DLD1 (cell line): ENCODE data around the gene HAAO.

Source experiments
- in situ Hi-C: cut with HindIII; loops from 2 replicates; pipeline ENCODE4 v1.10.0; 2017; ENCODE audit warnings: low sequenced_read_pairs

The HAAO gene

DNA sequence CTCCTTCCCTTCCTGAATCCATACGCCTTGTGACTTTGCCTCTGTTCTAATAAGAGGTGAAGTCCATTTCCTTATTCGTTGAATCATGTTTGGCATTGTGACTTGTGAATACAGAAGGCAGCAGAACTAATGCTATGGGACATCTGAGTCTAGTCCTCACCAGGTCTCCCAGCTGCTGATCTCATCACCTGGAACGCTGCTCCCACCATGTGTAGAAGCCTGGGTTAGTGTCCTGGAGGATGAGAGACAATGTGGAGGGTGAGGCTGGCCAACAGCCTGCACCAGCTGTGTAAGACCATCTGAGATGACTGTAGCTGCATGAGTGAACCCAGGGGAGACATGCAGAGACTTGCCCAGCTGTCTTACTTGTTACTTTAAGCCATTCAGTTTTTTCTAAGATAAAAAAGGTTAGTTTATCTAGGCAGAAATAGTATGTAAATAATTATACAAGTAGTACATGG lies 3.5 kb upstream of the HAAO start:
- in situ Hi-C loops, result no loop called here

GRCh38 chr2:42795275-42795674 lies 2.9 kb upstream of the HAAO start:
- in situ Hi-C loops, result no loop called here

GRCh38 chr2:42794271-42795046 lies 2.1 kb upstream of the HAAO start:
- in situ Hi-C loops, result no loop called here

GRCh38 chr2:42793334-42794270 lies 1.2 kb upstream of the HAAO start:
- in situ Hi-C loops, result no loop called here

DNA sequence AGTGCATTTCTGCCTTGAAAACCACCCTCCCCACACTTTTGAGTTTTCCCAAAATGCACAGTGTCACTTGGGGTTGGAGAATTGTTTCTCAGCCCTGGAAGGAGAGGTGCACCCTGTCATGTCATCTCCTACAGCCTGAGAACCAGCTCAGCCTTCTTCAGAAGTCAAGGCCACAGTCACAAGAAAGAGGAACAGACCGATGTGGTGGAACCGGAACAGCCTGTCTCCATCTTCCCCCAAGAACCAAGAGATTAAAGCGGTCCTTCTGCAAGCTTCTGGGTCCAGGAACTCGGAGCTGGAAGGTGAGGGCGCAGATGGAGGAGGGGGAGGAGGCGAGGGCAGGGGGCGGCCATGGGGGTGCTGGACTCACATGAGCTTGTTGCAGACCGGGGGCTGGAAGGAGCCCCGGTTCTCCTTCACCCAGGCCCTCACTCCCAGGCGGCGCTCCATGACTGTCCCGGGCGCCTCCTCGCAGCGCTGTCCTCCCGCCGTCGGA lies 248 bp downstream of the HAAO start:
- in situ Hi-C loops, result no loop called here

GRCh38 chr2:42791606-42792005 lies 777 bp downstream of the HAAO start:
- in situ Hi-C loops, result no loop called here

- in situ Hi-C loops, result no loop called here
Observed at GRCh38 chr2:42789751-42790150, 2.6 kb downstream of the HAAO start.

GRCh38 chr2:42788882-42789281 lies 3.5 kb downstream of the HAAO start:
- in situ Hi-C loops, result no loop called here

DNA sequence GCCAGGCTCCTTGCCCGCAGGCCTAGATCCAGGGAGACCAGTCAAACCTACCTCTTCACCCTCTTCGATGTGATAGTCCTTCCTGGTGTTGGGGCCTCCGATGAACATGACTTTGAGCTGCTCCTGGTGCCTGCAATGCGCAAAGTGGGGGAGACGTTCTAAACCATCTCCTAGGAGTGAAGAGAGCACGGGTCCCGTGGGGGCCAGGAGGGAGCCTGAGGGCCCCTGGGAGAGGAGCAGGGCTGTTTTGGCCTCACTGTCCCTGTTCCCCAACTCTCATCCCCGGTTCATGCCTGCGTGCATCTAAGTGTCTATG lies 3.9 kb downstream of the HAAO start:
- in situ Hi-C loops, result no loop called here

DNA sequence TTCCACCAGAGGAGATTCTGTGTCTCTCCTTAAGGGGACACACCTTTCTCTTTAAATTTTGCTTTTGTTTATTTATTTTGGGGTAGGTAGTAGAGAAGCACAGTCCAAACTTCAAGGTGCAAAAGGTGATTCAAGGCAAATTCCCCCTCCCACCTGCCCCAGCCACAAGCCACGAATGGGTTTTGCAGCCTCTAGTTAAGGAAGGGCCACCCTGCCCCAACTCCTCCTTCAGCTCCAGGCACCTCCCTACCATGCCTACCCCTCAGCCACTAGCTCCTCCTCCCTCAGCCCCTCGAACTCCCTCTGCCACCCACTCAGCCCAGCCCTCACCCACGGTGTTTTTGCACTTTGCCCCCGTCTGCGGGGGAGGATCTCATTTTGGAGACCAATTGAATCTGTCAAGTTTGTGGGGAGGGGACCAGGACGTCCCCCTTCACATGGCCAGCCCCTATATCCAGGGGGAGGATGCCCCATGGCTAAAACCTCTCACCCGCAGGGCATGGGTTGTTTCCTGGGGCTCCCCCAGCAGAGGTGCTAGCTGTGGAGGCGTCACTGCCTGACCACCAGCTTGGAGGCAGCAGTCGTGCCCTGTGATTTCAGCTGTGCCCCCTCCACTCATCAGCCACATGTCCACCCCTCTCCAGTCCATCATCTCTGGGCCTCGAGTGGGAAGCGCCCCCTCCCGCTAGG lies 4.5 kb downstream of the HAAO start:
- in situ Hi-C loops, result no loop called here

- in situ Hi-C loops, result no loop called here
Observed at GRCh38 chr2:42787424-42787787, 5.0 kb downstream of the HAAO start.

DNA sequence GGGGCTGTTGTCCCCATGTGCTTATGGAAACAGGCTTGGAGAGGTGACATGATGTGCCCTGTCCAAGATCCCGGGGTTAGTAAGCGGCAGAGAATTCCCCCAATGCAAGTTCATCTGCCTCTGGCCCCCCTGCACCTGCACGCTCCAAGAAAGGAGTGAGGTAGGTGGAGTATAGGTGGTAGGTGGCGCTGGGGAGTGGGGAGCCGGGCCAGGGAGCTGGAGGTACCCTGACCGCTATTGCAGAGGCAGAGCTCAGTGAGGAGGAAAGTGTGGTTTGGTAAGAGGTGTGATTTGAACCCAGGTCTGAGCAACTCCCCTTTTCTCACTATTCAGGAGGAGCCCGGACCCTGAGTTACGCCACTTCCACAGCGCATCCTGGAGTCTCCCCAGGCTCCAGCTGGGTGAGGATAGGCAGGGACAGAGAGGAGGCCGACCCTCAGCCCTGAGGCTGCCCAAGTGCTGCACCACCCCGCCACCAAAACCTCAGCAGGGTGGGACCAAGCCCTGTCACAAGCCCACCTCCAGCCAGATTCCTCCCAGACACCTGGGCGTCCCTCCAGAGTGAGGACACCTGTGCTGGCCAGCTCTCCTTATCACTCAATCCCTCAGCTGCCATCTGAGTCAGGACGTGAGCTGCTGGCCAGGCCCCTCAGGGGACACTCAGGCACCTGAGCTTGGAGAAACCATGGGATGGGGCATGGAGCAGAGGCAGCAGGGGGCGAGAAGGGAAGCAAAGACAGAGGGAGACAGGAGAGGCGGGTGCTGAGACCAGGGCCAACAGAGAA lies 5.6 kb downstream of the HAAO start:
- in situ Hi-C loops, result no loop called here

GRCh38 chr2:42784204-42784880 lies 8.0 kb downstream of the HAAO start:
- in situ Hi-C loops, result no loop called here

DNA sequence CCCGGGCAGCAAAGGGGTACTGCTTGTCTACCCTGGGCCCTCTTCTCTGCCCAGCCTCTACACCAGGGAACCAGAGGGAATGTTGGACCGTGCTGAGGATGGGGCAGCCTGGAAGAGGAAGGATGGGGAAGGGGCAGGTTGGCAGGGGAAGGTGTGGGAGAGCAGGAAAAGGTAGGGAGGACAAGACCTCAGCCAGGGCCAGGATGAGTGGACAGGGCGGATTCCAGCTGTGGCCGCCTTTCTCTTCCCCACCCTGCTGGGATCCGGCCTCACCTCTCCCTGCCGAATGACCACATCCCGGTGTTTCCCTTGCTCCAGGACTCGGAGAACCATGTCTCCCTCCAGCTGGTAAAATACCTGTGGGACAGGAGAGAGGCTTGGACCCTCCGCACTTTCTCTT lies 8.9 kb downstream of the HAAO start:
- in situ Hi-C loops, result no loop called here

DNA sequence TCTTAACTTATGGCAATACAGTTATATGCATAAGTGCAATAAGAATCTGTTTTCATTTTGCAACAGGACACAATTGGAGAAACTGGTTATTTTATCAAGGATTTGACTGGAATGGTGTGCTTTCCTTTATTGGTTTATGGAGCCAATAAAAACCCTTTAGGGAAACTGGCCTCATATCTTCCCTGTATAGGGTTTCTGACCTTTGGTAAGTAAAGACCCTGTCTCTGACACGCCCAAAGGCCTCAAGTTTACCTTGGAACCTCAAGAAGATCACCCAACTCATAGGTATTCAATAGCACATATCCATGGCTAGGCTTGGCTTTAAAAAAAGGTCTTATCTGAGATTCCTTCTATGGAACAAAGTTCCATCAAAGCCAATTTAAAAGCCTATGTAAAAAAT lies 11.2 kb downstream of the HAAO start:
- in situ Hi-C loops, result no loop called here

DNA sequence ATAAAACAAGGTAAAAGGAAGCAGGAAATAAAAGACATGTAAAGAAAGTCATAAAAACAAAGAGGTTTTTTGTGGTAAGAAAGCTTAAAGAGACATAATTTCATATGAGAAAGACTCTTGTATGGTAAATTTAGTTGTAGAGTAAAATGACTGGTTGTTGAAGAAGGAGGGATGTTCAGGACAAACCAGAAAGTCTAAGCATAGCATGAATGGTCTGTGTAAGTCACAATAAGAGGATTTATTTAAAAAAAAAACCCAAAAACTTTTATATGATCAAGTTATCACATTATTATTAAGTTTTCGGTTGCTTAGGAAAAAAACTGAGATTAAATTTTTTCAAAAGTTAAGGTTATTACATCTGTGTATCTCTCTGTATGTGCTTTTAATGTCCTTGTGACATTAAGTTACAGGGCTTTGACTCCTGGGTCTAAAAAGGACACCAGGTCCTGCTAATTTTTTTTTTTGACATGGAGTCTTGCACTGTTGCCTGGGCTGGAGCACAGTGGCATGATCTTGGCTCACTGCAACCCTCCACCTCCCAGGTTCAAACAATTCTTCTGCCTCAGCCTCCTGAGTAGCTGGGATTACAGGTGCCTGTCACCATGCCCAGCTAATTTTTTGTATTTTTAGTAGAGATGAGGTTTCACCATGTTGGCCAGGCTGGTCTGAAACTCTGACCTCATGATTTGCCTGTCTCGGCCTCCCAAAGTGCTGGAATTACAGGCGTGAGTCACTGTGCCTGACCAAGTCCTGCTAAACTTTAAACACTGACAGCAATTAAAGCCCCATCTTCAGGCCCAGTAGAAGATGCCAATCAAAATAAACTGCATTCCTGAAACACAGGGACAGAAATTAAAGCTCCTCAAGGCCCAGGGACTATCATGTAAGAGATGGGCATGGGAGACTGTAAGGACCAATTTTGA lies 14.2 kb downstream of the HAAO start:
- in situ Hi-C loops, result no loop called here

DNA sequence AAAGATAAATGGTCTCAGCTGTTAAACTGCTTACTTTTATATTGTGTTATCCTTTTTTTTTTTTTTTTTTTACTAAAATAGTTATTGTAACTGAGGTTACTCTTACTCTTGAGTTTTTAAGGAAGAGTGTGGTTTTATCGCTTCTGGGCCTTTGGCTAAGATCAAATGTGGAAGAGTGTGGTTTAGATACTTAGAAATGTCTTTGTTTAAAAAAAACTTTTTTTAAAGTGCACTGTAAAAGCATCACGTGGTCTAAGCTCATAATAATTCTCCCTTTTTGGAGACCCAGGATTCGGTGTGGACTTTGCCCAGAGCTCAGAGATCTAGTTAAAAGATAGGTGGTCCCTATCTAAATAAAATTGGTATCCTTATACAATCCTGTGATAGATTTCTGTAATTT lies 16.6 kb downstream of the HAAO start:
- in situ Hi-C loops, result no loop called here

DNA sequence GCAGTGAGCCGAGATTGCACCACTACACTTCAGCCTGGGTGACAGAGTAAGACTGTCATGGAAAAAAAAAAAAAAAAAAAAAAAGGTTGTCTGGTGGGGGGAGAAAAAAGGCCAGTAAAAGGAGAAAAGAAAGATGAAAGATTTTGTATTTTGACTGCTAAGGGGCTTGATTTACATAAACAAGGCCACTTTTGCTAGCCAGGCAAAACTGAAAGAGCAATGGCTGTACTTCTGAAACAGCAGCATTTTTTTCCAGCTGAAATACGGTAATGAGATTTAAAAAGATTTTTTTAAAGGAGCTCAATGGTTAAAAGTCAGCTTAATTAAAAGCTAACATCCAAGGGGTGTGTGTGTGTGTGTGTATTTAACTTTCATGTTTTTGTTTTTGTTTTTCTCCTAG lies 17.2 kb downstream of the HAAO start:
- in situ Hi-C loops, result no loop called here

- in situ Hi-C loops, result no loop called here
Observed at GRCh38 chr2:42771546-42772153, 20.7 kb downstream of the HAAO start.
